Measurements from ENCODE around the gene CAV1. TPM values are rescaled to one million over a fixed set of nuclear protein-coding genes. Genes with fewer than 3 reads are reported as not detected.
A peak's percentile ranks its signal among the peaks of the same experiment; 100 is the strongest.

The CAV1 gene
- total and polyA plus RNA-seq, 12 donors: 93.0 to 364 (median 274) TPM

- DNase-seq (no peak), ATAC-seq (no peak)
- WGBS, 2 donors: 66 to 75% methylated on average over 2 of the region's 2 CpGs
- intact Hi-C loops (cut with DNase I): loop anchor here in 1 of 10 donors (10.0 kb wide), 1 partner anchor 47 kb away; no protein-coding TSS in a partner anchor
- peaks cover 14 to 97% (median 89%) of the 10 kb centered on the region in 9 donors for H3K4me1 ChIP-seq
- peaks cover 0 to 99% (median 30%) of the 10 kb centered on the region in 9 donors for H3K36me3 ChIP-seq
- H3K9me3 ChIP-seq: no peaks in the 10 kb centered on the region
- TF ChIP-seq, protein P1, sequence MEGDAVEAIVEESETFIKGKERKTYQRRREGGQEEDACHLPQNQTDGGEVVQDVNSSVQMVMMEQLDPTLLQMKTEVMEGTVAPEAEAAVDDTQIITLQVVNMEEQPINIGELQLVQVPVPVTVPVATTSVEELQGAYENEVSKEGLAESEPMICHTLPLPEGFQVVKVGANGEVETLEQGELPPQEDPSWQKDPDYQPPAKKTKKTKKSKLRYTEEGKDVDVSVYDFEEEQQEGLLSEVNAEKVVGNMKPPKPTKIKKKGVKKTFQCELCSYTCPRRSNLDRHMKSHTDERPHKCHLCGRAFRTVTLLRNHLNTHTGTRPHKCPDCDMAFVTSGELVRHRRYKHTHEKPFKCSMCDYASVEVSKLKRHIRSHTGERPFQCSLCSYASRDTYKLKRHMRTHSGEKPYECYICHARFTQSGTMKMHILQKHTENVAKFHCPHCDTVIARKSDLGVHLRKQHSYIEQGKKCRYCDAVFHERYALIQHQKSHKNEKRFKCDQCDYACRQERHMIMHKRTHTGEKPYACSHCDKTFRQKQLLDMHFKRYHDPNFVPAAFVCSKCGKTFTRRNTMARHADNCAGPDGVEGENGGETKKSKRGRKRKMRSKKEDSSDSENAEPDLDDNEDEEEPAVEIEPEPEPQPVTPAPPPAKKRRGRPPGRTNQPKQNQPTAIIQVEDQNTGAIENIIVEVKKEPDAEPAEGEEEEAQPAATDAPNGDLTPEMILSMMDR (IDR thresholded peaks at IDR 0.05): no peak
- H3K4me3 ChIP-seq: no peak overlapping the region
- H3K27ac ChIP-seq: peak overlapping the region in 8 of 10 donors; percentile 0 to 81 (median 54)
- no peaks in the 10 kb centered on the region for H3K27me3 ChIP-seq
Observed at GRCh38 chr7:116538138-116538537, 13.3 kb downstream of the CAV1 start.

- no peaks in the 10 kb centered on the region for H3K9me3 ChIP-seq
- TF ChIP-seq, protein P1 (IDR thresholded peaks at IDR 0.05): no peak
- peaks cover 11 to 98% (median 92%) of the 10 kb centered on the region in 9 donors for H3K4me1 ChIP-seq
- H3K36me3 ChIP-seq: peaks cover 0 to 99% (median 24%) of the 10 kb centered on the region in 9 donors
- DNase-seq (no peak), ATAC-seq (no peak)
- intact Hi-C loops (cut with DNase I): loop anchor here in 1 of 10 donors (10.0 kb wide), 1 partner anchor 45 kb away; no protein-coding TSS in a partner anchor
- H3K27ac ChIP-seq: peak overlapping the region in 9 of 10 donors; percentile 19 to 81 (median 53)
- H3K27me3 ChIP-seq: no peaks in the 10 kb centered on the region
- H3K4me3 ChIP-seq: no peak overlapping the region
- WGBS, 2 donors: 60 to 71% methylated on average over 3 of the region's 3 CpGs
Observed at GRCh38 chr7:116539879-116540278, 15.0 kb downstream of the CAV1 start.

GRCh38 chr7:116540743-116541142 is 15.9 kb downstream of the CAV1 start:
- DNase-seq: no peak
- Histone ChIP-seq H3K9me3 (no peaks in the 10 kb centered on the region), H3K27ac (peak overlapping the region in 7 of 10 donors; percentile 11 to 81 (median 53)), H3K4me1 (peaks cover 8 to 98% (median 93%) of the 10 kb centered on the region in 9 donors), H3K4me3 (no peak overlapping the region), H3K36me3 (peaks cover 0 to 99% (median 22%) of the 10 kb centered on the region in 9 donors), H3K27me3 (no peaks in the 10 kb centered on the region)
- TF ChIP-seq, protein P1 (IDR thresholded peaks at IDR 0.05): no peak
- intact Hi-C loops (cut with DNase I): no loop called here
- ATAC-seq: no peak

- intact Hi-C loops (cut with DNase I): no loop called here
- Histone ChIP-seq H3K27ac (peak overlapping the region in 8 of 10 donors; percentile 9 to 81 (median 50)), H3K27me3 (no peaks in the 10 kb centered on the region), H3K36me3 (peaks cover 0 to 97% (median 15%) of the 10 kb centered on the region in 9 donors), H3K4me3 (no peak overlapping the region), H3K4me1 (peaks cover 10 to 100% (median 94%) of the 10 kb centered on the region in 9 donors), H3K9me3 (no peaks in the 10 kb centered on the region)
- TF ChIP-seq, protein P1 (IDR thresholded peaks at IDR 0.05): no peak
- ATAC-seq (no peak), DNase-seq (no peak)
- 60 to 65% methylated on average over 3 of the region's 3 CpGs for WGBS, 2 donors
Observed at GRCh38 chr7:116541951-116542350, 17.1 kb downstream of the CAV1 start.
